ENCODE data around the gene FEZF2.

FEZF2 gene

DNA sequence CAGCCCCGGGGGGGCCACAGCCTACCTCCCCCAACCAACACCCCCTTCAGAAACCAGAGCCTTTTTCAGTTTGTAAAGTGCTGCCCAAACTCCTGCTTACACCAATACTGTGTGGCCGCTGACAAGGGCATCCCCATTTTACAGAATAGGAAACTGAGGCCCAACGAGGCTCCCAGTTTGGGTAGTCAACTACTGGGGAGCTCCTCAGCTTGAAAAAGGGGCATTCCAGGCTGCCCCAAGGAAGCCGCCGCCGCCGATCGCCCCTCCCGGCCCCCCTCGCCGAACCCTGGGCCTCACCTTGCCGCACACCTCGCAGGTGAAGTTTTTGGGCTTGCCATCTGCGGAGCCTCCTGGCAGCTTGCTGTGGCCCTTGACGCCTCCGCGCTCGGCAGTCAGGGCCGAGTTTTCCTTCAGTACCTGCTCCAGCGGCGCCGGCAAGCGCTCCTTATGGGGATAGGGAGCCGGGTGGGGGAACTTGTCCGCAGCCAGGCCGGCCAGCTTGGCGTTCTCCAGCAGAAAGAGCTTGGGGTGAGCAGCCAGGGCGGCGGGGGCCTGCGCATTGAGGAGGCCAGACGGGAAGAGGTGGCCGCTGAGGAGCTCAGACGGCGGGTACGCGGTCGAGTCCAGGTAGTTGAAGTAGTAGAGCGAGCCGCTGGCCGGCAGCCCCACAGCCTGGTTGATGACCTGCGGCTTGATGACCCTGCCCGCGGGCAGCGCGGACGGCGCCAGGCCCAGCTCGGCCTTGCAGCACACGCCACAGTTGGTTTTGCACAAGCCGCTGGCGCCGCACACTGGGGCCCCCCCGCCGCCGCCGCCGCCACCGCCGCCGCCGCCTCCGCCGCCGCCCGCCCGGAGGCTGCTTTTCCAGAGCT lies 1.4 kb downstream of the FEZF2 start:
- DNase-seq = no peak

DNA sequence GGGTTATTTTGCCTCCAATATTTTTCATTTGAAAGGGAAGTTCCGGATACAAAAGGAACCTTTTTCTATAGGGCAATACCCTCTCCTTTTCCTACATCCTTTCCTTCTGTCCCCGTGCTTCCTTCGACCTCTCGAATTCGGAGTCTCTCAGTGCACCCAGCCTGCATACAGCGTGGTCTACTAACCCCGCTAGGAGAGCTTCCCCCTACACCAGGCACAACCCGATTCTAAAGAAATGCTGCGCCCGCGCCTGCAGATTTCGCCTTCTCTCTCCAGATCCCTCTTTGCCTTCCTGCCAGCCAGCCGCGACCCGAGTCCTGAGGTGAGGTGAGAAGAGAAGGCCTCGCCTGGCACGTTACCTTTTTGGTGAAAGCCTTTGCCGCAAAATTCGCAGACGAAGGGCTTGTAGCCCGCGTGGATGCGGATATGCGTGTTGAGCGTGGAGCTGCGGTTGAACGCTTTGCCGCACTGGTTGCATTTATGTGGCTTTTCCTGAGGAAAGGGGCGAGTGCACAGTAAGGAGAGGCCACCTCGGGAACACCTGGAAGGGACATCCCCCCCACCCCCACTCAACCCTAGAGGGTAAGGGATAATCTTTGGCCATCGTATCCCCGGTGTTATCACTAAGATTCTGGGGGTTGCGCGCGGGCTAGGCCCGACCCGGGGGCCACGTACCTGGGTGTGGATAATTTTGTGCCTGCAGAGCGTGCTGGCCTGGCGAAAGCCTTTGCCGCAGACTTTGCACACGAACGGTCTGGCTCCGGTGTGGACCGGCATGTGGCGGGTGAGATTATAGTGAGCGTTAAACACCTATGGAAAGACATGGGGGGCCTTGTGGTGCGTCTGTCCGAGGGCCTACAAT lies 2.3 kb downstream of the FEZF2 start:
- DNase-seq = no peak

DNA sequence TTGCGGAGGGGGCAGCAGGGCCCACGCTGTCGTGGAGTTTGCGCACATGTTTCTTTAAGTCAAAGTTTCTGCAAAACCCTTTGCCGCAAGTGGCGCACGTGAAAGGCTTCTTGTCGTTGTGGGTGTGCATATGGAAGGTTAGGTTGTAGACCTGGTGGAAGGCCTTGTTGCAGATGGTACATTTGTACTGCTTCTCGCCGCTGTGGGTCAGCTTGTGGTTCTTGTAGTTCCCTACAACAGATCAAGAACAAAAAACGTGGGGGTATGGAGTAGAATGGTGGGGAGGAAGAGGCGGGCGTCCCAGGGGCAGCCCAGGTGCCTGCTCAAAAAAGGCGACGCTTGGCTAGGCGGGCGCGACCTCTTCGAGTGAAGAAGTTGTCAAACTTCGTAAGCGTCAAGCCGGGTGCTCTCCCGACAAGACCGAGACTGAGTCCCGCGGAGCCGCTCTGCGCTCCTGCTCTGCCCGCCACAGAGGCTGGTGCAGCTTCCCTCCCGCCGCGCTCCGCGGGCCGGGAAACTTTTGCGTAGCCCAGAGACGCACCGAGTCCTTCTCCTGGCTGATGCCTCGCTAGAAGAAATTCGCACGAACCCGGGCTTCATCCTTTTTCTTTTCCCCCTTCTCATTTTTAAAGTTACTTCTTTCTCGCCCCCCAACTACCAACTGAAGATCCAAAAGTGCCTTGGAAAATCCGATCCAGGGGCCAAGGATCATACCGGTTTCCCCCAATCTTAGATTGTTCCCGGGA lies 3.1 kb downstream of the FEZF2 start:
- DNase-seq = no peak

DNA sequence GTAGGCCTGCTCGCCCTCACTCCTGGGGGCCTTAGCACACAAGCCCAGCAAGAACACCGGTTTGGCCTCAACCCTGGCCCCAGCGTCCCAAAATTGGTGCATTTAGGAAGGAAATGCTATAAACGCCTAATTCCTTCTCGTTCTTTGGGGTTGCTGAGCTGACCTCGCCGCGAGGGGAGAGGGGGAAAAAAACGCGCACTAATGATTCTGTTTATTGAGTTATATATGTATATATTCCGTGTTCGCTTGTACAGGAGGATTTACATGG lies 3.9 kb downstream of the FEZF2 start:
- DNase-seq = no peak

DNA sequence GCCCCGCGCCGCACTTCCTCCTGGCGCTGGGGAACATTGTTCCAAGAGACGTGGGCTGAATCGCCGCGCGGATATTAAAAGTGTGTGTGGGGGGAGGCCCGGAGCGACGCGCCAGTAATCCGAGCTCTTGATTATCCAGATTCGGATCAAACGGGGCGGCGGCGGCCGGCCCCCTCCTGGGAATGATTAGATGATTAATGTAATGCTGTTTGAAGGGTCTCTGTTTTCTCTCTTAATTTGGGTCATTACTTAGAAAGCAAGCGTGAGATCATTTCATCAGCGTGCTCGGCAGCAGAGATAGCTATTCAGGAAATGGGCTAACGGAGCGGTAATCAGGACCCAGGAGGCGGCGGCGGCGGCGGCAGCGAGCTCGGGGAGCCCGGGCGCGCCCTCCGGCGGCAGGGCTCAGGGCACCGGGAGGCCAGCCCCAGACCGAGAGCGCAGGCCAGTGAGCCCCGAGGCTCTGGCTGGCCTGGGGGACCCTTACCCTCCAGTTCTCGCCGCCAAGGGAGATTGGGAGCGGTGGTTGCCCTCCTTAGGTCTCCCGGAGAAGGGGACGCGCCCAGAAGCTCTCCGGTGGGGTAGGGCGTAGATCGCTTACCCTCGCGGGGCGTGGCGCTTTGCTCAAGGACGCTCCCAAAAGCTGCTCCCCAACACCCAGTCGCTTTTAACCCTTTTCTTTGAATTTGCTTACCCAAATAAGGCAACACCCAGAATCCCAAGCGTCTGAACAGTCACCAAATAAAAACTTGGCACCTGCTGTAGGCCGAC lies 4.5 kb downstream of the FEZF2 start:
- DNase-seq = no peak

DNA sequence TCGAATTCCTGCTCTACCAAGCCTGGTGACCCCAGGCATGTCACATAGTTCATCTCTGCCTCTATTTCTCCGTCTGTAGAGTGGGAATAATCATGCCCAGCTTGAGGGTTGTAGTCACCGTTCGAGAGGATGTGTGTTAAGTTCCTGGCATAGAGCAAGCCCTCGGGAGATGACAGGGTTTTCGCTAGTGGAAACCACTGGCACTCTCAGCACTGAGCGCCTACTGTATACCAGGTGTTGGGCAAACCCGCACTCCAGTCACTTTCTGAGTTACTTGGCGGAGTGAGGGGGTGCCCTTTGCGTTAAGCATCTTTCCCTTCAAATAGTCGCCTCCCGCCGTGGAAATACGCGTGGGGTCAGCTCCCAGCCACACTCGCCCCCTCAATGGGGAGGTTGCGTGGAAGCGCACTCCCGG lies 5.1 kb downstream of the FEZF2 start:
- DNase-seq = no peak

DNA sequence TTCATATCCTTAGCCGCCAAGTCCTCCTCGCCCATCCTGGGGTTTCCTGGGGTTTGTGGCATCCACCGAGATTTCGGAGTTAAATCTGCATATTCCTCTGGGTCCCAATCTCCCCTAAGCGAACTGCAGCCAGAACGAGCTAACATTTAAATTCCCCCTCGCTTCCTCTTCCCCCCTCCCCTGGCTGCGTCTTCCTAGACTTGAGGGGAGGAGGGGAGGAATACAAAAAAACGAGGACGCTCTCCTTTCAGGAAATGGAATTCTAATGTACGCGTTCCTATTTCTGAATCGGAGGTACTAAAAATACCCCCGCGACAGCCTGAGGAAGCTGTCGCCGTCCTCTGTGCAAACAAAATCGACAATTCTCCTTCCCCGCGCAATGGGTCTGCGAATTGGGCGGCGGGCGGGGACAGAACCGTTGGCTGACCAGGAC lies 5.6 kb downstream of the FEZF2 start:
- no peak for DNase-seq

DNA sequence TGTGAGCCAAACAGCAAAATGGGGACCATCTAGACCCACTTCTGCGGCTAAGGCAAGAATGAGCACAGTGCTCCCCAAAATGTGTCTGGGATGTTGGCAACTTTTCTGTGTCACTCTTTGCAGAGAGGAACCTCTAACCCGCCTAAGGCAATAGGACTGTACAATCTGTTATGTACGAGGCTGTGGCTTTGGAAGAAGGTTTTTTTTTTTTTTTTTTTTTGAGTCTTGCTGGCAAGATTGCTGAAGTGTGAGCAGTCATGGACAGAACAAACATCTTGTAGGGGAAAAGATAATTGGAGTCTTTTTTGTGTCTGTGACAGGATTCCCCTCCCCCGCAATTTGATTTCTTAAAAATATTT lies 7.2 kb downstream of the FEZF2 start:
- no peak for DNase-seq

DNA sequence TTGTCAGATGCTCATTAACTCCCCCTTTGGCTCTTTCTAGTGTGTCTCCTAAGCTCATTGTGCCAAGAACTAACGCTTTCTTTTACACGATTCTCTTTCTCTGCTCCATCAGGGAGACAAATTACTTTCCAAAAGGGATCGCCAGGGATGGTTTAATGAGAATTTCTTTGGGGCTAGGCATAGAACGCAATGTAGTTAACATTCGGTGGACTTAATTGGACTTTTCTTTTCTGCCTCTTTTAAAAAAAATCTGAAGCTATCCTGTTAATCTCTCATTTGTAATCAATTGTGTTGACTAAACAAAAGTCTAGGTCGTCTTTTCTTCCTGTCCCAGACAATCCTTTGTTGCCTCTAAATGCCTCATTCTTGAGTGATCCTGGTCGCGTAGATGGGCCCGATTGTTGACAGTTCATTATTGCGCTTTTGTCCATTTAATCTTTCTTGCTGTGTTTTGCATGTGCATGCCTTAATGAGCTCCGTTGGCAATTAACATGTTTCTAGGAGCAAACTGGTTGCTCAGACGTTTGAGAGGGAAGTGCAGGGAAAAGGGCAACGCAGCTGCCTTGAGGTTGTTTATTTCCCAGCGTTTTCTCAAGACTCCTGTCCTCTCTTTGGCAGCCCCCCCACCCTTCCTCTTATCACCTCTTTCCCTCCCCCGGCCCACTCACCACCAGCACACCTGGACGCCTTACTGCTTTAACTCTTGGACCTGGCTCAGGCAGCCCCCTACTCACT lies 7.8 kb downstream of the FEZF2 start:
- no peak for DNase-seq

DNA sequence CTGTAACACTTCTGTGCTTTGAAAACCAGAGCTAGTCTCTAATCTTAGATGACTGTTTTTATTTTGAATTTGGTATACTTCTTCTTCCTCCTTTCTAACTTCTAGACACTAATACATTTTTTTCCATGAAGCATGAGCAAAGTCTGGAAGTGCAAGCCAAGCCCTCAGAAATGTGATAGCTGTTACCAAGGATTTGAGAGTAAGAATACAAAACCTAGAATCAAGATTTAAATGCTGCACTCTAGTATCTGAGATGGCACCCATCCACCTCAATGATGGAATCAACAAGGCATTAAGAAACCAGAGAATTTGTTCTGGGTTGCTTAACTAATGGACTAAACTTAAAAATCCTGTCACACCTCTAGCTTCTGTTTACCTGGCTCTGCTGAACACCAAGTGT lies 9.2 kb downstream of the FEZF2 start:
- no peak for DNase-seq

DNA sequence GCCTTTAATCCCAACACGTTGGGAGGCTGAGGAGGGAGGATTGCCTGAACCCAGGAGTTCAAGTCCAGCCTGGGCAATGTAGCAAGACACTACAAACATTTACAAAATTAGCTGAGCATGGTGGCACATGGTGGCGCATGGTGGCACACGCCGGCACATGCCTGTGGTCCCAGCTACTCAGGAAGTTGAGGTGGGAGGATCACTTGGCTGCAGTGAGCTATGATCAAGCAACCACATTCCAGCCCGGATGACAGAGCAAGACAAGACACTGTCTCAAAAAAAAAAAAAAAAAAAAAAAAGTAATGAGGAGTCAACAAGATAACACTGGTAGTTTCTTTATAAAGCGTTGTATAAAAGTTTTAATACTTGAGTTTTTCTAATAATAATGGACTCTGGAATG lies 10.1 kb downstream of the FEZF2 start:
- no peak for DNase-seq

DNA sequence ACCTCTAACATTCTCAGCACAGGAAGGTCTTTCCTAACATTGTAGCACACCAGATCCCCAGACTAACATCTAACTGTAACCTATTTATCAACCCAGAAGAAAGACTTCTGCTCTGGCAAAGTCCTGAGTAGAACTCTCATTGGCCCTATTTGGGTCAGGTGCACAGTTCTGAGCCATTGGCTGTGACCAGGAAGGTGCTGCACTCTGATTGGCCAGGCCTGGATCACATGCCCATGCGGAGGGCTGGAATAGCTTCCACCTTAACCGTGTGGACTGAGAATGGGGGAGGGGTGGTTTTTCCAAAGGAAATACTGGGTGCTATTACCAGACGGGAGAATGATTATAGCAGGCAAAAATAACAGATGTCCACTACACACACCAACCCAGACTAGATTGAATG lies 11.5 kb downstream of the FEZF2 start:
- DNase-seq = no peak

DNA sequence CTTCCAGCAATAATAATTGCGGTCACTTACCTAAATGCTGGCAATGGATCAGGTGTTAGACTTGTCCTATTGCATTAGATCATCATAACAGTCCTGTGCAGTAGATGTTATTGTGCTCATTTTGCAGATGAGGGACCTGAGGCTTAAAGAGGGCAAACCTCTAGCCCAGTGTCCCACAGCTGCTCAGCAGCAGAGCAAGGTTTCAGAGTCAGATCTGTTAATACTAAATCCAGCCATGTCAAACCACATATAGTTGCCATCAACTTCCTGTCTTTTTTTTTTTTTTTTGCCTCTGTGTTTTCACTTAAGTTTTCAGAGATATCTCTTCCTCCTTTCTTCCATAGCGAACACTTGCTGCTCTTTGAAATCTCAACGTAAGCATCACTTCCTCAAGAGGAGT lies 12.1 kb downstream of the FEZF2 start:
- no peak for DNase-seq

DNA sequence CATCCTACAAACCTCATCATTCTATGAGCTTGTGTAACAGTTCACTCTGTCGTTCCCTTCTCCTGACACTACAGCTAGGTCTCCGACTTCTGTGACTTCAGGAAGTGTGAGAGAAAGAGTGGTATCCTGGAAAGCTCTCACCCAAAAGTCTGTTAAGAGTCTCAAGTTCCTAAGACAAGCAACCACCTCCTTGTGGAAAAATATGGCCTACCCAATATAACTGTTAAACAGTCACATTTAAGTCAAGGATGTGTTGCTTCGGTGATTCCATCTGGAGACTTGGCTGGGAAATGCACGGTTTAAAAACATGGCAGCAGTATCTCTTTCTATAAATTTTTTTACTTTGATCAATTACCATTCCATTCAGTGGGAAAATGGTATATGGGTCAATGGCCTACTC lies 13.8 kb downstream of the FEZF2 start:
- DNase-seq = no peak

DNA sequence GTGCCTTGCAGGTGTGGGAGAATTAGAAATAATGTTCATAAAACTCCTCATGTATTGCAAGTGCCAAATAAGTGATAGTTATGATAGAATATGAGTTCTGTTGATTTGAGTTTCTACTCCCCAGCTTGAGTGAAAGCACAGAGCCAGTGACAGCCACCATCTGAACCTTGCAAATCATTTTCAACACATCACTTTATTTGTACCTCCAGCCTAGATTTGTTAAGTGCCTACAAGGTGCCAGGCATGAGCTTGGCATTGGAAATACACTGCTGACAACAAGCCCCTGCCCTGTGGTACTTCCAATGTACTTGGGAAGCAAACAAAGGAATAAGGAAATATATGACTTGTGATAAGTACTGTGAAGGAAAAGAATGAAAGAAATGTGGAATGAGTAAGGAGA lies 17.0 kb downstream of the FEZF2 start:
- DNase-seq = no peak

DNA sequence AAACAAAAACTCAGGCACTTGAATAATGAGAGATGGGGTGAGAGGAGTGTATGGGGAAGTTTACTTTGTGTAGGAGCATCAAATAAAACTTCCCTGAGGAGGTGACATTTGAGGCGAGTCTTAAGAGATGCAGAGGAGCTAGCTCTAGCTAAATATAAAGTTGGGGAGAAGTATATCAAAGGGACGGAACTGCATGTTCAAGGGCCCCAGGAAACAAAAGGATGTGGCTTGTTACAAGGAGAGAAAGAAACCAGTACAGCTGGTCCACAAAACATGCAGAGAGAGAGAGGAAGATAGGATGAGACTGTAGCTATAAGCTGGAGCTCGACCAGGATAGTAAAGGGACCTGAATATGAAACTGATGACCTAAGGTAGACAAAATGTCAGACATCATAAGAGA lies 17.6 kb downstream of the FEZF2 start:
- no peak for DNase-seq

DNA sequence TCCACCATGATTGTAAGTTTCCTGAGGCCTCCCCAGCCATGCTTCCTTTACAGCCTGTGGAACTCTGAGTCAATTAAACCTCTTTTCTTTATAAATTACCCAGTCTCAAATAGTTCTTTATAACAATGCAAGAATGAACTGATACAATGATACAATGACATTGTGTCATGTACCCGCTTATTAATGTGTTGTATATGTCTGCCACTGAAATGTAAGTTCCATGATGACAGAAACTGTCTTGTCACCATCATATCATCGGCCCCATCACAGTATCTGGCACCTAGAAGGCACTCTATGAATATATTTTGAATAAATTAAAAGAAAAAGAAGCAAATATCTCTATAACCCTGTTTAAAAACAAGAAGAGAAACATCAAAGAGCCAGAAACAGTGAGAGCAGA lies 29.6 kb downstream of the FEZF2 start:
- DNase-seq = no peak

DNA sequence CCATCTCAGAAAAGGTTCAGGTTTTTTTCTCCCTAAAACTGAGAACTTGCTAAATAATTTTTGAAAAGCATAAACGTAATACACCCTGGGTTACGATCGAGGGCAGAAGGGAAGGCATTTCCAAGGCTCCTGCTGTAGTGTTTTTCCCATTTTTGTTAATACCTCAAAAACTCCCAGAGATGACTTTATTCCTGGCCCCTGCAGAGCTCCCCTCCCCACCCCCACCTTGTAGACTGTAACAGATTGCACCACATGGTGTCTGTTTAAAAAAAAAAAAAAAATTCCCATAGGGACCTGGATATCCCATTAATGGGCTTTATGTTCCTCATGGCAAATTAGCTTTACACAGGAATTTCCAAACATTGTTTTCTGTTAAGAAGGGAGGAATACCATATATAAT lies 38.2 kb downstream of the FEZF2 start:
- no peak for DNase-seq

DNA sequence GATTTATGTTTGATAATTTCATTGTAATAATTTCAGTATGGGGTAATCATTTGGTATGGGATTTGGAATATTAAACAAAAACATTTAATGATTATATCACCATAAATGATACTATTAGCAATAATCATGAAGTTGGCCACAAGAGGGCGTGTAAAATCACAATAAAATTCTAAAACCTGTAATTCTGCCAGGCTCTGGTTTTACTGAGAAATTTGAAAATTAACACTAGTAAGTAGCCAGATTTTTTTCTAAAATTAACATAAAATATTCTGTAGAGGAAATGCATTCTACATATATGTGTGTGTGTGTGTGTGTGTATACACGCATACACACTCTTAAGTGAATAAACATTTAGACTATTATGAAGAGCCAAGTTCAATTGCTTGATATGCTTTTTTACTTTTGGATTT lies 40.5 kb downstream of the FEZF2 start:
- no peak for DNase-seq

DNA sequence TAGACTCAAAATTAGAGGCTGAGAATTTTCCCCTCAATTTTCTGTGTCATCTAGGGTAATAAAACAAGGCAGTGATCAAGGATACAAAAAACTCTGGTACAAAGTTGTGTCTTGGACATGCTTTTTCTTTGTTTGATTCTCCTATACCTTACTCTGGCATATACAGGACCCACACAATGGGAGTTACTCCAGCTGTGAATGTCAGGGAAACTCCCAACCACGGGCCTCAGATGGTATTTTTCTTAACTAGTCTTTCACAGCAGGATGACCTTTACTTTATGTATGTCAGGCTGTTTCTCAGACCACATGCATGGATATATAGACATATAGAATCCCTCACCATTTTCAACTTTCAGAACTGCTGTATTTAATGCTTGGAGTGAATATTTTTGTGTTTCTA lies 41.3 kb downstream of the FEZF2 start:
- DNase-seq = no peak

DNA sequence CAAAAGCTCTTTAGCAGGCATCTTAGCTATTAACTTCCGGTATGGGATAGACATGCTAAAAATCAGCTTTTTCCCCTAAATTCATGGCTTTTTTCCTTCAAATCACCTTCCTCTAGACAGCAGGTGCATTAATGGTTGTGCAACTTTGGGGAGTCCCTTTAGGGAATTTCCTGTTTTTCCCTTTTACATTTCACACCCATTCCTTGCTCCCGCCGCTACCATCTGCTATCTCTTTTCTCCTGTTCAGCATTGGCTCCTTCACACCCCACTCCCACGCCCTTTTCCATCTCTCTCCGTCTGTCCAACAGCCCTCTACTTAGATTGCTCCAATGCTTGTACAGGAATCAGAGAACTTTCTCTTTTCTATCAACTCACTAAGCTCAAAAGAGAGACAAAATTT lies 43.4 kb downstream of the FEZF2 start:
- DNase-seq = no peak

DNA sequence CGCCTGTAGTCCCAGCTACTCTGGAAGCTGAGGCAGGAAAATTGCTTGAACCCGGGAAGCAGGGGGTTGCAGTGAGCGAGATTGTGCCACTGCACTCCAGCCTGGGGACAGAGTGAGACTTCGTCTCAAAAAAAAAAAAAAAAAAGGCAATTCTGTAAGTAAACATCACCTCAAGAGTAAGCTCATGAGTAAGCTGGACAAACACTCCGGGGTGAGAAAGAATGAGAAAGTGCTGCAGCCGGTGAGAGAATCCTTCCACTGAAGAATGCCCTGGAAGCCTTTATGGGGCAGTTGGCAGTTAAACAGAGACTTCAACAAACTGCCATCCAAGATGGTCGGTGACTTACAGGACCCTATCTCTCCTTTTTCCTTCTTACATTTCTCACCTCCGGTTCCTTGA lies 47.5 kb downstream of the FEZF2 start:
- no peak for DNase-seq
